NCI-H2227 (cell line): ENCODE measurements around the gene EXOC6.

Experiments
- DNase-seq: peaks from one replicate; lab custom pipeline; 2025; ENCODE audit not compliant: unreplicated experiment; lab: John Stamatoyannopoulos, UW

The EXOC6 gene

GRCh38 chr10:93103953-93104352 lies 255.6 kb downstream of the EXOC6 start:
- no peak for DNase-seq

GRCh38 chr10:93106631-93107072 lies 258.3 kb downstream of the EXOC6 start:
- DNase-seq, result no peak
